Keratinocyte (primary cell): ENCODE measurements around the gene CCRL2. TPM values are rescaled to one million over a fixed set of nuclear protein-coding genes. Genes with fewer than 3 reads are reported as not detected.

Experiments used
- DNase-seq: peaks from one replicate; pipeline ENCODE4 v3.0.0-alpha.2; 2011; ENCODE audit warnings: low read depth, missing footprints, low spot score
- FAIRE-seq: peaks from 2 replicates; lab custom pipeline; 2011; peaks lifted over from hg19 to GRCh38; lab: Jason Lieb, UNC
- H2AFZ ChIP-seq: 2 replicates; pipeline ENCODE4 v1.6.0; 2012; ENCODE audit warnings: low read length, control low read depth, inconsistent platforms; ENCODE audit not compliant: control insufficient read depth
- H3K27ac ChIP-seq: 2 replicates; pipeline ENCODE4 v1.5.1; 2011; ENCODE audit warnings: low read length; ENCODE audit not compliant: control insufficient read depth, insufficient read depth
- H3K27me3 ChIP-seq: 3 replicates; pipeline ENCODE4 v1.6.0; 2011; ENCODE audit warnings: low read length; ENCODE audit not compliant: control insufficient read depth, insufficient read depth; ENCODE audit errors: extremely low read depth
- H3K36me3 ChIP-seq, 2 experiments: 2 replicates in 1 of 2; 3 replicates in 1 of 2; pipeline ENCODE4 v1.5.1; 2011; ENCODE audit warnings: low read length in 2 of 2, mild to moderate bottlenecking in 1 of 2; ENCODE audit not compliant: control insufficient read depth in 2 of 2, insufficient read depth in 2 of 2; ENCODE audit errors: extremely low read depth in 1 of 2
- H3K4me1 ChIP-seq: 3 replicates; pipeline ENCODE4 v1.5.1; 2011; ENCODE audit warnings: low read length; ENCODE audit not compliant: control insufficient read depth, insufficient read depth; ENCODE audit errors: extremely low read depth
- H3K4me2 ChIP-seq: 3 replicates; pipeline ENCODE4 v1.6.0; 2011; ENCODE audit warnings: low read depth, low read length; ENCODE audit not compliant: control insufficient read depth, insufficient read depth; ENCODE audit errors: extremely low read depth
- H3K4me3 ChIP-seq, 3 experiments: fragments of 200-600 bp in 1 of 3; sonication (generic) in 1 of 3; 2 replicates in 2 of 3; 3 replicates in 1 of 3; pipeline ENCODE4 v1.5.1; 2011 to 2016; ENCODE audit warnings: low read length in 3 of 3, mild to moderate bottlenecking in 3 of 3, control low read depth in 2 of 3, inconsistent platforms in 1 of 3, low read depth in 1 of 3, mixed read lengths in 1 of 3, mixed run types in 1 of 3, moderate library complexity in 1 of 3; ENCODE audit not compliant: control insufficient read depth in 2 of 3, insufficient read depth in 2 of 3; ENCODE audit errors: extremely low read depth in 1 of 3
- H3K79me2 ChIP-seq: 2 replicates; pipeline ENCODE4 v1.6.0; 2012; ENCODE audit warnings: low read length; ENCODE audit not compliant: control insufficient read depth, insufficient read depth
- H3K9ac ChIP-seq: 3 replicates; pipeline ENCODE4 v1.6.0; 2011; ENCODE audit warnings: low read length; ENCODE audit not compliant: control insufficient read depth, insufficient read depth; ENCODE audit errors: extremely low read depth
- H3K9me1 ChIP-seq: 3 replicates; pipeline ENCODE4 v1.6.0; 2011; ENCODE audit warnings: low read length; ENCODE audit not compliant: control insufficient read depth, insufficient read depth; ENCODE audit errors: extremely low read depth
- H3K9me3 ChIP-seq: 2 replicates; pipeline ENCODE4 v1.5.1; 2012; ENCODE audit warnings: low read depth, low read length; ENCODE audit not compliant: control insufficient read depth
- H4K20me1 ChIP-seq: 3 replicates; pipeline ENCODE4 v1.6.0; 2011; ENCODE audit warnings: low read length; ENCODE audit not compliant: control insufficient read depth, insufficient read depth; ENCODE audit errors: extremely low read depth
- EZH2 ChIP-seq: IDR thresholded peaks from one replicate; pipeline ENCODE4 v1.6.1; 2012; ENCODE audit warnings: inconsistent platforms, mild to moderate bottlenecking, low read length, moderate library complexity
- dilution Hi-C: fragments of 300-500 bp; cut with MboI; formaldehyde crosslinking; loops from one replicate; pipeline ENCODE4 v1.7.0; 2020; ENCODE audit warnings: low sequenced_read_pairs; ENCODE audit not compliant: extremely low pct_ligation_motif_present
- polyA plus RNA-seq, 5 experiments: library from polyadenylated mRNA; depleted of rRNA in 3 of 5; stranded (reverse) in 3 of 5; stranded (forward) in 1 of 5; unstranded in 1 of 5; fragments of >200 nt; gene quantifications; 1 replicate in 1 of 5; 2 replicates in 3 of 5; 3 replicates in 1 of 5; pipeline versions ENCODE4 v1.2.1 to v1.2.3, GENCODE V29; 2011 to 2012; ENCODE audit warnings: missing spikeins in 2 of 5, low read depth in 1 of 5, low replicate concordance in 1 of 5
- TF ChIP-seq, protein P1 (sequence below), 3 experiments: IDR thresholded peaks in 1 of 3; conservative IDR thresholded peaks in 1 of 3; optimal IDR thresholded peaks in 1 of 3; 2 replicates in 2 of 3; 3 replicates in 1 of 3; pipeline versions ENCODE3 to v1.5.1; 2011; ENCODE audit warnings: low read length in 3 of 3, mild to moderate bottlenecking in 3 of 3, moderate library complexity in 2 of 3, control low read depth in 1 of 3, inconsistent platforms in 1 of 3; ENCODE audit not compliant: insufficient read depth in 2 of 3; ENCODE audit errors: extremely low read depth in 1 of 3

CCRL2 gene
- polyA plus RNA-seq, 1 donor (not counting 4 experiments of a cell fraction or from before 2014, with no cell fraction given), result not detected

DNA sequence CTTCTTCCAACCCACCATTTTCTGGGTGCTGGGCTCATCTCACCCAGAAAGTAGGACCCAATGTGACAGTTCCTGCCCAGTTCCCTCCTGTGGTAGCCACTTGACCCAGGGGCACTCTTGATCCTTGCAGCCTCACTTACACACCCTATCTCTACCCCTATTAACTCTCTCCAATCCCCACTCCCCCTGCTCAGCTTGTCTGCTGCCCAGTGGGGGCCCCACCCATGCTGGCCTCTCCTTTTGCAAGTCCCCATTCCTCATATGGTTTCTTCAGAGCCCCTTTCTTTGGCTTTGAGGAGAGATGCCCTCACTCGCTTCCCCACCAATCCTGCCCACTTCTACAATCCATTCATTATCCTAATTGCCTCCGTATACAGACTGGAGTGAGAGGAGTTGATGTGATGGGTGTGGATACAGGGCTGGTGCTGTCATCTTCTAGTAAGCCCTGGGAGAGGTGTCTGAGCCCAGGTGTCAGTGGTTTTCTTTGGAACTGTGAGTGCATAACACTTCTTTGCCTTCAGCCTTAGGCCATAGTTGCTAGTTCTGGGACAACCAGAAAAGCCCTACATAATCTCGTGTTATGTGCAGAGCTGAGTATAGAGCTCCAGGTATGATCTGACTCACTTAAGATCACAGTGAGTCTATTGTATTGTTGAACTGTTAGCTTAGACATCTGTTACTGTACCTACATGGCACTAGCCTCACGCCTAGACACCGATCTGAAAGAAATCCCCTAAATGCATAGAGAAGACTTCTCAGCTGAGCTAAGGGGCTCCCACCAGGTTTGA lies 41.1 kb upstream of the CCRL2 start:
- Histone ChIP-seq H3K36me3 (no peaks in the 10 kb centered on the region), H2AFZ (no peak overlapping the region), H4K20me1 (no peaks in the 10 kb centered on the region), H3K9me3 (no peaks in the 10 kb centered on the region), H3K9me1 (no peaks in the 10 kb centered on the region), H3K4me2 (no peak overlapping the region), H3K4me1 (peaks cover 7% of the 10 kb centered on the region), H3K9ac (no peak overlapping the region), H3K4me3 (no peak overlapping the region), H3K27ac (no peak overlapping the region), H3K27me3 (no peaks in the 10 kb centered on the region), H3K79me2 (no peaks in the 10 kb centered on the region)
- no peak for TF ChIP-seq EZH2
- TF ChIP-seq, protein P1, sequence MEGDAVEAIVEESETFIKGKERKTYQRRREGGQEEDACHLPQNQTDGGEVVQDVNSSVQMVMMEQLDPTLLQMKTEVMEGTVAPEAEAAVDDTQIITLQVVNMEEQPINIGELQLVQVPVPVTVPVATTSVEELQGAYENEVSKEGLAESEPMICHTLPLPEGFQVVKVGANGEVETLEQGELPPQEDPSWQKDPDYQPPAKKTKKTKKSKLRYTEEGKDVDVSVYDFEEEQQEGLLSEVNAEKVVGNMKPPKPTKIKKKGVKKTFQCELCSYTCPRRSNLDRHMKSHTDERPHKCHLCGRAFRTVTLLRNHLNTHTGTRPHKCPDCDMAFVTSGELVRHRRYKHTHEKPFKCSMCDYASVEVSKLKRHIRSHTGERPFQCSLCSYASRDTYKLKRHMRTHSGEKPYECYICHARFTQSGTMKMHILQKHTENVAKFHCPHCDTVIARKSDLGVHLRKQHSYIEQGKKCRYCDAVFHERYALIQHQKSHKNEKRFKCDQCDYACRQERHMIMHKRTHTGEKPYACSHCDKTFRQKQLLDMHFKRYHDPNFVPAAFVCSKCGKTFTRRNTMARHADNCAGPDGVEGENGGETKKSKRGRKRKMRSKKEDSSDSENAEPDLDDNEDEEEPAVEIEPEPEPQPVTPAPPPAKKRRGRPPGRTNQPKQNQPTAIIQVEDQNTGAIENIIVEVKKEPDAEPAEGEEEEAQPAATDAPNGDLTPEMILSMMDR (optimal IDR thresholded peaks at IDR 0.05 in 1 of 3, IDR thresholded peaks at IDR 0.05 in 1 of 3, conservative IDR thresholded peaks at IDR 0.05 in 1 of 3; ENCODE audit: extremely low read depth in 1 of 3, insufficient read depth in 2 of 3, low read length in 3 of 3), result no peak
- FAIRE-seq (peak; percentile 93), DNase-seq (peak; percentile 54)
- dilution Hi-C loops, result no loop called here

DNA sequence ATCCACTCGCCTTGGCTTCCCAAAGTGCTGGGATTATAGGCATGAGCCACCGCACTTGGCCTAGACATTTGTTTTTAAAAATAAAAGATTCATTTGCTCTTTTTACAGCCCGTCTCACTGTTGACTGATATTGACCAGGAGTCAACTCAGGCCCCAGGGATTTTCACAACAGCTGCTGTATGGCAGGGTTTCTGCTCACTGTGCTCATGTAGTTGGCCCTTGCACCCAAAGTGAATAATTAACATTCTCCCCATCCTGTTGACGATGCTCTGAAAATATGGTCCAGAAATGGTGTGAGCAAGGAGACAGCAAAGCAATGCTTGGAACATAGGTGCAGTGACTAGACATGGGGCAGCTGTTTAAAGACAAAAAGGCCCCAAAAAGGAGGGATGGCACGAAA lies 39.2 kb upstream of the CCRL2 start:
- no peaks in the 10 kb centered on the region for H3K79me2 ChIP-seq
- peaks cover 4% of the 10 kb centered on the region for H3K4me1 ChIP-seq
- no peaks in the 10 kb centered on the region for H3K27me3 ChIP-seq
- no peak overlapping the region for H3K4me2 ChIP-seq
- no peak overlapping the region for H3K9ac ChIP-seq
- no peak overlapping the region for H3K27ac ChIP-seq
- dilution Hi-C loops, result no loop called here
- H2AFZ ChIP-seq, result no peak overlapping the region
- no peak for TF ChIP-seq EZH2
- TF ChIP-seq, protein P1 (optimal IDR thresholded peaks at IDR 0.05 in 1 of 3, IDR thresholded peaks at IDR 0.05 in 1 of 3, conservative IDR thresholded peaks at IDR 0.05 in 1 of 3; ENCODE audit: extremely low read depth in 1 of 3, insufficient read depth in 2 of 3, low read length in 3 of 3), result no peak
- H3K4me3 ChIP-seq, result no peak overlapping the region
- no peaks in the 10 kb centered on the region for H3K36me3 ChIP-seq
- no peak for DNase-seq
- H3K9me1 ChIP-seq, result no peaks in the 10 kb centered on the region
- H4K20me1 ChIP-seq, result no peaks in the 10 kb centered on the region
- H3K9me3 ChIP-seq, result no peaks in the 10 kb centered on the region
- no peak for FAIRE-seq
